K562 (cell line): ENCODE results near the gene MIX23. TPM values are rescaled to one million over a fixed set of nuclear protein-coding genes. Genes with fewer than 3 reads are reported as not detected.

Source experiments
- GTF2A2 ChIP-seq: IDR thresholded peaks from 2 replicates; pipeline ENCODE4 v1.6.1; 2016; ENCODE audit warnings: mild to moderate bottlenecking, missing genetic modification characterization, missing compliant biosample characterization
- RBBP5 ChIP-seq: fragments of 200-600 bp; sonication (generic); IDR thresholded peaks from 2 replicates; pipeline ENCODE4 v1.6.1; 2012; ENCODE audit warnings: borderline replicate concordance, mild to moderate bottlenecking, low read length, control low read depth, inconsistent platforms; ENCODE audit not compliant: insufficient read depth, poor library complexity, severe bottlenecking
- polyA plus RNA-seq, 8 experiments: library from polyadenylated mRNA; depleted of rRNA in 4 of 8; stranded (reverse) in 5 of 8; unstranded in 3 of 8; fragments of >200 nt; fragmentation: Nextera tagmentation in 2 of 8; fragmentation: Illumina TruSeq in 1 of 8; extraction: Ambion mirVana in 2 of 8; extraction: Trizol in 1 of 8; gene quantifications; 2 replicates each; pipeline versions ENCODE4 v1.2.1 to v1.2.3, GENCODE V29; 2011 to 2014; ENCODE audit warnings: inconsistent platforms in 1 of 8, missing spikeins in 1 of 8
- total RNA-seq, 7 experiments: library from RNA; depleted of rRNA in 6 of 7; stranded (reverse); fragments of >200 nt in 6 of 7; fragmentation: Illumina TruSeq in 2 of 7; extraction: Trizol in 2 of 7; gene quantifications; 2 replicates each; pipeline versions ENCODE4 v1.2.1 to v1.2.3, GENCODE V29; 2011 to 2021; ENCODE audit warnings: low replicate concordance in 1 of 7
- TF ChIP-seq, protein P1 (sequence below): fragments of 200-600 bp; sonication (generic); IDR thresholded peaks from one replicate; pipeline ENCODE4 v1.6.1; 2012; ENCODE audit warnings: mild to moderate bottlenecking, low read depth, low read length, inconsistent platforms
- TF ChIP-seq, protein P2 (sequence below): fragments of 250-450 bp; sonication (Bioruptor Pico); IDR thresholded peaks from 2 replicates; pipeline ENCODE4 v1.4.0; 2020; ENCODE audit warnings: borderline replicate concordance
- TF ChIP-seq, protein P3 (sequence below), 2 experiments: fragments of 450-650 bp in 1 of 2; sonication (generic) in 1 of 2; formaldehyde crosslinking in 1 of 2; IDR thresholded peaks in 1 of 2; conservative IDR thresholded peaks in 1 of 2; 2 replicates each; pipeline versions ENCODE4 v1.6.1 to v1.8.1; 2016 to 2023; ENCODE audit warnings: mild to moderate bottlenecking in 2 of 2, moderate library complexity in 2 of 2, inconsistent platforms in 1 of 2, missing genetic modification reagents in 1 of 2

Gene MIX23
- total and polyA plus RNA-seq, 9 of the 15 experiments (the other 6 are each of a cell fraction or from before 2014, with no cell fraction given) = 45.5 to 185 (median 106) TPM

DNA sequence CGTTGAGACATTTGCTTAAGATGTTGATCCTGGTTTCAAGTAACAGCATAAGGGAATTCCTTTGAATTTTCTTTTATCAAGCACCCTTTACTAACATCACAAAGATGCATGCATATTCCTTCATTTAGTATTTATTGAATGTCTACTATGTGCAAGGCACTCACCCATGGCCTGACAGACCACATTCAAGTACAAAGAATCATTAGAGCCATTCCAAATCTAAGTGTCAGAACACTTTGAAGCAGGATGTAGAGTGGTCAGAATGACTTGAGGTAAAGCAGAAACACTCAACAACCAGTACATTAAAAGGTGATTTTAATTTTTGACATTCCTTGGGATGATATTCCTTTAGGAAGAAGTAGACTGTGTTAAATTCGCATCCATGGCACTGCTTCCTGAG, 38.8 kb upstream of the MIX23 start (continued):
- TF ChIP-seq, protein P1, sequence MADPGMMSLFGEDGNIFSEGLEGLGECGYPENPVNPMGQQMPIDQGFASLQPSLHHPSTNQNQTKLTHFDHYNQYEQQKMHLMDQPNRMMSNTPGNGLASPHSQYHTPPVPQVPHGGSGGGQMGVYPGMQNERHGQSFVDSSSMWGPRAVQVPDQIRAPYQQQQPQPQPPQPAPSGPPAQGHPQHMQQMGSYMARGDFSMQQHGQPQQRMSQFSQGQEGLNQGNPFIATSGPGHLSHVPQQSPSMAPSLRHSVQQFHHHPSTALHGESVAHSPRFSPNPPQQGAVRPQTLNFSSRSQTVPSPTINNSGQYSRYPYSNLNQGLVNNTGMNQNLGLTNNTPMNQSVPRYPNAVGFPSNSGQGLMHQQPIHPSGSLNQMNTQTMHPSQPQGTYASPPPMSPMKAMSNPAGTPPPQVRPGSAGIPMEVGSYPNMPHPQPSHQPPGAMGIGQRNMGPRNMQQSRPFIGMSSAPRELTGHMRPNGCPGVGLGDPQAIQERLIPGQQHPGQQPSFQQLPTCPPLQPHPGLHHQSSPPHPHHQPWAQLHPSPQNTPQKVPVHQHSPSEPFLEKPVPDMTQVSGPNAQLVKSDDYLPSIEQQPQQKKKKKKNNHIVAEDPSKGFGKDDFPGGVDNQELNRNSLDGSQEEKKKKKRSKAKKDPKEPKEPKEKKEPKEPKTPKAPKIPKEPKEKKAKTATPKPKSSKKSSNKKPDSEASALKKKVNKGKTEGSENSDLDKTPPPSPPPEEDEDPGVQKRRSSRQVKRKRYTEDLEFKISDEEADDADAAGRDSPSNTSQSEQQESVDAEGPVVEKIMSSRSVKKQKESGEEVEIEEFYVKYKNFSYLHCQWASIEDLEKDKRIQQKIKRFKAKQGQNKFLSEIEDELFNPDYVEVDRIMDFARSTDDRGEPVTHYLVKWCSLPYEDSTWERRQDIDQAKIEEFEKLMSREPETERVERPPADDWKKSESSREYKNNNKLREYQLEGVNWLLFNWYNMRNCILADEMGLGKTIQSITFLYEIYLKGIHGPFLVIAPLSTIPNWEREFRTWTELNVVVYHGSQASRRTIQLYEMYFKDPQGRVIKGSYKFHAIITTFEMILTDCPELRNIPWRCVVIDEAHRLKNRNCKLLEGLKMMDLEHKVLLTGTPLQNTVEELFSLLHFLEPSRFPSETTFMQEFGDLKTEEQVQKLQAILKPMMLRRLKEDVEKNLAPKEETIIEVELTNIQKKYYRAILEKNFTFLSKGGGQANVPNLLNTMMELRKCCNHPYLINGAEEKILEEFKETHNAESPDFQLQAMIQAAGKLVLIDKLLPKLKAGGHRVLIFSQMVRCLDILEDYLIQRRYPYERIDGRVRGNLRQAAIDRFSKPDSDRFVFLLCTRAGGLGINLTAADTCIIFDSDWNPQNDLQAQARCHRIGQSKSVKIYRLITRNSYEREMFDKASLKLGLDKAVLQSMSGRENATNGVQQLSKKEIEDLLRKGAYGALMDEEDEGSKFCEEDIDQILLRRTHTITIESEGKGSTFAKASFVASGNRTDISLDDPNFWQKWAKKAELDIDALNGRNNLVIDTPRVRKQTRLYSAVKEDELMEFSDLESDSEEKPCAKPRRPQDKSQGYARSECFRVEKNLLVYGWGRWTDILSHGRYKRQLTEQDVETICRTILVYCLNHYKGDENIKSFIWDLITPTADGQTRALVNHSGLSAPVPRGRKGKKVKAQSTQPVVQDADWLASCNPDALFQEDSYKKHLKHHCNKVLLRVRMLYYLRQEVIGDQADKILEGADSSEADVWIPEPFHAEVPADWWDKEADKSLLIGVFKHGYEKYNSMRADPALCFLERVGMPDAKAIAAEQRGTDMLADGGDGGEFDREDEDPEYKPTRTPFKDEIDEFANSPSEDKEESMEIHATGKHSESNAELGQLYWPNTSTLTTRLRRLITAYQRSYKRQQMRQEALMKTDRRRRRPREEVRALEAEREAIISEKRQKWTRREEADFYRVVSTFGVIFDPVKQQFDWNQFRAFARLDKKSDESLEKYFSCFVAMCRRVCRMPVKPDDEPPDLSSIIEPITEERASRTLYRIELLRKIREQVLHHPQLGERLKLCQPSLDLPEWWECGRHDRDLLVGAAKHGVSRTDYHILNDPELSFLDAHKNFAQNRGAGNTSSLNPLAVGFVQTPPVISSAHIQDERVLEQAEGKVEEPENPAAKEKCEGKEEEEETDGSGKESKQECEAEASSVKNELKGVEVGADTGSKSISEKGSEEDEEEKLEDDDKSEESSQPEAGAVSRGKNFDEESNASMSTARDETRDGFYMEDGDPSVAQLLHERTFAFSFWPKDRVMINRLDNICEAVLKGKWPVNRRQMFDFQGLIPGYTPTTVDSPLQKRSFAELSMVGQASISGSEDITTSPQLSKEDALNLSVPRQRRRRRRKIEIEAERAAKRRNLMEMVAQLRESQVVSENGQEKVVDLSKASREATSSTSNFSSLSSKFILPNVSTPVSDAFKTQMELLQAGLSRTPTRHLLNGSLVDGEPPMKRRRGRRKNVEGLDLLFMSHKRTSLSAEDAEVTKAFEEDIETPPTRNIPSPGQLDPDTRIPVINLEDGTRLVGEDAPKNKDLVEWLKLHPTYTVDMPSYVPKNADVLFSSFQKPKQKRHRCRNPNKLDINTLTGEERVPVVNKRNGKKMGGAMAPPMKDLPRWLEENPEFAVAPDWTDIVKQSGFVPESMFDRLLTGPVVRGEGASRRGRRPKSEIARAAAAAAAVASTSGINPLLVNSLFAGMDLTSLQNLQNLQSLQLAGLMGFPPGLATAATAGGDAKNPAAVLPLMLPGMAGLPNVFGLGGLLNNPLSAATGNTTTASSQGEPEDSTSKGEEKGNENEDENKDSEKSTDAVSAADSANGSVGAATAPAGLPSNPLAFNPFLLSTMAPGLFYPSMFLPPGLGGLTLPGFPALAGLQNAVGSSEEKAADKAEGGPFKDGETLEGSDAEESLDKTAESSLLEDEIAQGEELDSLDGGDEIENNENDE = no peak
- no peak for TF ChIP-seq RBBP5
- TF ChIP-seq, protein P2, sequence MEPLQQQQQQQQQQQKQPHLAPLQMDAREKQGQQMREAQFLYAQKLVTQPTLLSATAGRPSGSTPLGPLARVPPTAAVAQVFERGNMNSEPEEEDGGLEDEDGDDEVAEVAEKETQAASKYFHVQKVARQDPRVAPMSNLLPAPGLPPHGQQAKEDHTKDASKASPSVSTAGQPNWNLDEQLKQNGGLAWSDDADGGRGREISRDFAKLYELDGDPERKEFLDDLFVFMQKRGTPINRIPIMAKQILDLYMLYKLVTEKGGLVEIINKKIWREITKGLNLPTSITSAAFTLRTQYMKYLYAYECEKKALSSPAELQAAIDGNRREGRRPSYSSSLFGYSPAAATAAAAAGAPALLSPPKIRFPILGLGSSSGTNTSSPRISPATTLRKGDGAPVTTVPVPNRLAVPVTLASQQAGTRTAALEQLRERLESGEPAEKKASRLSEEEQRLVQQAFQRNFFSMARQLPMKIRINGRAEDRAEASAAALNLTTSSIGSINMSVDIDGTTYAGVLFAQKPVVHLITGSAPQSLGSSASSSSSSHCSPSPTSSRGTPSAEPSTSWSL = no peak
- TF ChIP-seq GTF2A2 (tag) = no peak
- TF ChIP-seq, protein P3, sequence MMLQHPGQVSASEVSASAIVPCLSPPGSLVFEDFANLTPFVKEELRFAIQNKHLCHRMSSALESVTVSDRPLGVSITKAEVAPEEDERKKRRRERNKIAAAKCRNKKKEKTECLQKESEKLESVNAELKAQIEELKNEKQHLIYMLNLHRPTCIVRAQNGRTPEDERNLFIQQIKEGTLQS (IDR thresholded peaks at IDR 0.05) = no peak
- TF ChIP-seq, protein P3 (CRISPR knock-in tag; conservative IDR thresholded peaks at IDR 0.05) = no peak
